ENCODE measurements around the gene ZNF764.

ZNF764 gene

DNA sequence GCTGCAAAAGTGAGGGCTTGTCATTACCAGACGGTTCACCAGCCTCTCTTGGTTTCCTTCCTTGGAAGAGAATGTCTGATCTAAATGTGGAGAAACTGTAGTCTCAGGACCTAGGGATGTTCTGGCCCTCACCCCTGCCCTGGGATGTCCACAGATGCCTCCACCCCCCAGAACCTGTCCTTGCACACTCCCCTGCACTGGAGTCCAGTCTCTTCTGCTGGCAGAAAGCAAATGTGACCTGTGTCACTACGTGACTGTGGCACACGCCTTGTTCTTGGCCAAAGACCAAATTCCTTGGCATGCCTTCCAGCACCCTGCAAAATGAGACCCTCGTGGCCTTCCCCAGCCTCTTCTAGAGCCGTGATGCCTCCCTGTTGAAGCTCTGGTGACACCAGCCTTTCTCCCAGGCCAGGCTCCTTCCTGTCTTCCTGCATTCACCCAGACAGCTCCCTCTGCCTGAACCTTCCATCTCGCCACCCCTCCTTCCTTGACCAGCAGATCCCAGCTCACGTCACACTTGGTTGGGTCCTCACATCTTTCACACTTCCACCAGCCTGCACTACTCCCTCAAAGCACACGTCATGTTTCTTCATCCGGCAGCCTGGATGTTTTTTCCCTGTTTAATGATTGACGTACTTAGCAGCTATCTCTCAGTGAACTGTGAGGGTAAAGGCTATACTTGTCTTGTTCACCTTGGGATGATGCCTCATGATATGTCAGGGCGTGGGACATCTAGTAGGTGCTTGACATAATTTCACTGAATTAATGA lies 36.1 kb downstream of the ZNF764 start:
- DNase-seq (ENCODE audit: insufficient read length, low spot score): no peak
- no peak for FAIRE-seq
- no peak; the same call in 1 of the 2 replicates for TF ChIP-seq POLR2A (IDR thresholded peaks at IDR 0.05; ENCODE audit: low read depth, low read length)

DNA sequence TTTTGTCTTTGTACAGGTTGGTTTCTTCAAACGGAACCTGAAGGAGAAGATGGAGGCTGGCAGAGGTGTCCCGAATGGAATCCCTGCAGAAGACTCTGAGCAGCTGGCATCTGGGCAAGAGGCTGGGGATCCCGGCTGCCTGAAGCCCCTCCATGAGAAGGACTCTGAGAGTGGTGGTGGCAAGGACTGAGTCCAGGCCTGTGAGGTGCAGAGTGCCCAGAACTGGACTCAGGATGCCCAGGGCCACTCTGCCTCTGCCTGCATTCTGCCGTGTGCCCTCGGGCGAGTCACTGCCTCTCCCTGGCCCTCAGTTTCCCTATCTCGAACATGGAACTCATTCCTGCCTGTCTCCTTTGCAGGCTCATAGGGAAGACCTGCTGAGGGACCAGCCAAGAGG lies 36.7 kb downstream of the ZNF764 start:
- no peak for DNase-seq (ENCODE audit: insufficient read length, low spot score)
- no peak for FAIRE-seq
- TF ChIP-seq POLR2A (IDR thresholded peaks at IDR 0.05; ENCODE audit: low read depth, low read length): no peak

DNA sequence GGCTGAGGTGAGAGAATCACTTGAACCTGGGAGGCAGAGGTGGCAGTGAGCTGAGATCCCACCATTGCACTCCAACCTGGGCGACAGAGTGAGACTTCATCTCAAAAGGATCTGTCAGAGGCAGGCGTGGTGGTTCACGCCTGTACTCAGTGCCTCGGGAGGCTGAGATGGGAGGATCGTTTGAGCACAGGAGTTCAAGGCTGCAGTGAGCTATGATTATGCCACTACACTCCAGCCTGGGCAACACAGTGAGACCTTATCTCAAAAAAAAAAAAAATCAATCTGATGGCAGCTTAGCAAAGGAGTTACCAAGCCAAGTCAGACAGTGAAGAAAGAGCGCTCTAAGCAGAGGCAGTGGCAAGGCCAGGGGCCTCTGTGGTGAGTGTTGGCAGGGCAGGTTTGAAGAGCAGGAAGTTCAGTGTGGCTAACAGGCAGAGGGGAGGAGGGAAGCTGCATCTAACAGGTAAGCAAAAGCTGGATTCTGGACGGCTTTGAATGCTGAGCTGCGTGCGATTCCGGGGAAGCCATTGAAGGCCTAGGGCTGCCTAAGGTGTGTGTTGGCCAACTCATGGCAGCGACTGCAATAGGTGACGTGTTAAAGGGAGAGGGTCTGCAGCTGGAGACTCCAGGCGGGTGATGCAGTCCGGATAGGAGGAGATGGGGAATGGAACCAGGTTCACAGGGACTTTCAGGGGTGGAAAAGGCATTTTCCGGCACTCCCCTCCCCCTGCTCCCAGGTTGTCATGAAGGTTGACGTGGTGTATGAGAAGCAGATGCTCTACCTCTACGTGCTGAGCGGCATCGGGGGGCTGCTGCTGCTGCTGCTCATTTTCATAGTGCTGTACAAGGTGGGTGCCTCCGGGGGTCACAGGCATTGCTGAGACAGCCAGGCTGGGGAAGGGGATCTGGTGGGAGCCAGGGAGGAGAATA lies 38.8 kb downstream of the ZNF764 start:
- DNase-seq (ENCODE audit: insufficient read length, low spot score) (no peak), FAIRE-seq (no peak)
- no peak for TF ChIP-seq POLR2A (IDR thresholded peaks at IDR 0.05; ENCODE audit: low read depth, low read length)

DNA sequence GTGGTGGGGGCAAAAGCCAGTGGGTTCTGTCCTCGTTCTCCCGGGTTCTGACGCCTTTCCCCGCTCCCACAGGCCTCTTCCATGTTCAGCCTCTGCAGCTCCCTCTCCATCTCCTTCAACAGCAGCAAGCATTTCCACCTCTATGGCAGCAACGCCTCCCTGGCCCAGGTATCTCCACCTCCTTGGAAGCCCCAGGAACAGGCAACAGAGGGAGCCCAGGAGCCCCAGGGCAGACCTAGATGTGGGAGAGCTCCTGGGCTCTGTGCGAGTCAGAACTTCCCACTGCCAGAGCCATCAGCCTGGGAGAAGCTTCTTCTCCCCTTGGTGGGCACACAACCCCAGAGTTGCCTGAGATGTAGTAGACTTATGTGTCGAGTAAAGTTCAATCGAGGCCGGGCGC lies 39.6 kb downstream of the ZNF764 start:
- no peak for DNase-seq (ENCODE audit: insufficient read length, low spot score)
- no peak for FAIRE-seq
- TF ChIP-seq POLR2A (IDR thresholded peaks at IDR 0.05; ENCODE audit: low read depth, low read length): no peak

DNA sequence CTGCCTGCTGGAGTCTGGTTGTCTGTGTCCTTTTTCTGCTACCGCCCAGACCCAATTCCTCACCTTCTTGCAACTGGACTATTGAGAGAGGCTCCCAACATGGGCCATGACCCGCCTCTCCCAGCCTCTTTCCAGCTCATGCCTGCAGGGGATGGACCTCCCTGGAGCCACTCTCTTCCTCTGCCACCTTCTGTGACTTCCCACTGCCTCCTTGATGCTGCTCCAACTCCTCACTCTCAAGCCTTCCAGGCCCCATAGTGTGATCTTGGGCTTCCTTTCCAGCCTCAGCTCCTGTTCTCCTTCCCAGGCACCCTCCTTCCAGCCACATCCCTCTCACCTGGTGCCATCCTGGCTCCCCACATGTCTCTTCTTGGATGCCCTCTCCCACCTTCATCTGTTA lies 42.9 kb downstream of the ZNF764 start:
- no peak for DNase-seq (ENCODE audit: insufficient read length, low spot score)
- no peak for FAIRE-seq
- TF ChIP-seq POLR2A (IDR thresholded peaks at IDR 0.05; ENCODE audit: low read depth, low read length): no peak

DNA sequence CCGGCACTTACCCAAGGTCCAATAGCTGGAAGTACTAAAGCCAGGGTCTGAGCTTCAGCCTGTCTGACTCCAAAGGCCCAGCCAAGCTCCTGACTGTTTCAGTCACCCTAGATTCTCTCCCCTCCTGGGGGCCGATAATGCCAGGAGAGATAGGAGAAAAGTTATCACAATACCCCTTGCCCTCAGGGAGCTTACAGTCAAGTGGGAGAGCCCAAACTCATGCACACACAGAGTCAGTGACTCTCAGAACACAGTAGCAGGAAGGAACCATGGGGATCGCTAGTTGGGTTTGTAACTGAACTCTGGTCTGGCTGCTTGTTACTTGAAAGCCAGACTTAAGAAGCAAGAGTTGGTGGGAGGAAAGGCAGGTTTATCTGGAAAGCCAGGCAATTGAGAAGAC lies 46.7 kb downstream of the ZNF764 start:
- no peak for FAIRE-seq

DNA sequence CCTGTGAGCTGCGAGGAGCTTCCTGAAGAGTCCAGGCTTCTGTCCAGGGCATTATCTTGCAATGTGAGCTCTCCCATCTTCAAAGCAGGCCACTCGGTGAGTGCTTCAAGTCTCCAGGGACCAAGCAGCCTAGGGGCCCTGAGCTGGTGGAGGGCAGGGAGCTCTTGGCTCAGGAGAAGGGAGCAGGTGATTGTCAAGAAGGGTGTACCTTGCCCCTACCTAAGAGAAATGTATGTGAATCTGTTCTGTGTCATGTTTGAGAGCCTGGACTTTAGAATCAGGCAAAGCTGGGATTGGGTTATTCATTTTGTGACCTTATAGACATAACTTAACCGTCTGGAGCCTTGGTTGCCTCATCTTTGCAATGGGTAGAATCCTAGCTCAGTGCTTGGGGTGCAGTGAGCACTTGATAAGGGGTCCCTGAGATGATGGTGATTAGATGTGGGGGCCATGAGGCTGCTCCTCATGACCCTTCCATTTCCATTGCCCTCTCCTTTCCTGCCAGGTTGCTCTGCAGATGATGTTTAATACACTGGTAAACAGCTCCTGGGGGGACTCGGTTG lies 47.7 kb downstream of the ZNF764 start:
- DNase-seq (ENCODE audit: insufficient read length, low spot score) (no peak), FAIRE-seq (no peak)
- no peak for TF ChIP-seq POLR2A (IDR thresholded peaks at IDR 0.05; ENCODE audit: low read depth, low read length)

More for the DNA sequence above, 46.7 kb downstream of the ZNF764 start:
- no peak for TF ChIP-seq POLR2A (IDR thresholded peaks at IDR 0.05; ENCODE audit: low read depth, low read length)
- DNase-seq (ENCODE audit: insufficient read length, low spot score): no peak

DNA sequence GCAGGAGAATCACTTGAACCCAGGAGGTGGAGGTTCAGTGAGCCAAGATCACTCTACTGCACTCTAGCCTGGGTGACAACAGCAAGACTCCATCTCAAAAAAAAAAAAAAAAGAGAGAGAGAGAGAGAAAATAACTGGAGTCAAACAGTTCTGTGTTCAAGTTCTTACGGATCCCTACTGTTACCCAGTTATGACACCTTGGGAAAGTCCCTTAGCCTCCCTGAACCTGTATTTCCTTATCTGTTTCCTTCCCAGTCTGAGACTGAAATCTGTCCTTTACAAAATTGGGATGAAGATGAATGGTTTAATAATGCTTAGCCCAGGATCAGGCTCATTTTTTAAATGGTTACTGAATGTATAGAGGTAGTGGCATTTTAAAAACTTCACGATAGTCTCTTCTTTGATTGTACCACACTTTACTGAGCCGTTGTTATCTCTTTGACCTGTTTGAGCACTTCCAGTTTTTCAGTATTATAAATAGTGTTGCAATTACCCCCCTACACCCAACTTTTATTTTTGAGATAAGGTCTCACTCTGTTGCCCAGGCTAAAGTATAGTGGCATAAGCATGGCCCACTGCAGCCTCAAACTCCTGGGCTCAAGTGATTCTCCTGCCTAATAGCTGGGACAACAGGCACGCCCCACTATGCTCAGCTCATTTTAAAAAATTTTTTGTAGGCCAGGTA lies 49.0 kb downstream of the ZNF764 start:
- no peak for FAIRE-seq
- no peak for DNase-seq (ENCODE audit: insufficient read length, low spot score)
- TF ChIP-seq POLR2A (IDR thresholded peaks at IDR 0.05; ENCODE audit: low read depth, low read length): no peak

Data from H54 (cell line).